Fibroblast of pulmonary artery (primary cell): ENCODE measurements around the gene DGCR6.
A peak's percentile ranks its signal among the peaks of the same experiment; 100 is the strongest.
"Not testable (repeated sequence)": the region's sequence is repeated elsewhere in the genome, so short reads cannot be mapped to it uniquely, and the experiment has no call there.

Experiments used
- DNase-seq: peaks from one replicate; pipeline ENCODE4 v3.0.0-alpha.2; 2010; ENCODE audit warnings: low read depth
- H3K4me3 ChIP-seq: replicated peaks from 2 replicates; pipeline ENCODE4 v1.5.1; 2011; ENCODE audit warnings: low read depth, mild to moderate bottlenecking, control low read depth, low read length, moderate library complexity
- TF ChIP-seq, protein P1 (sequence below): IDR thresholded peaks from 2 replicates; pipeline ENCODE4 v1.5.1; 2011; ENCODE audit warnings: mild to moderate bottlenecking, control low read depth, low read length, inconsistent platforms; ENCODE audit errors: missing control alignments

DGCR6 gene

DNA sequence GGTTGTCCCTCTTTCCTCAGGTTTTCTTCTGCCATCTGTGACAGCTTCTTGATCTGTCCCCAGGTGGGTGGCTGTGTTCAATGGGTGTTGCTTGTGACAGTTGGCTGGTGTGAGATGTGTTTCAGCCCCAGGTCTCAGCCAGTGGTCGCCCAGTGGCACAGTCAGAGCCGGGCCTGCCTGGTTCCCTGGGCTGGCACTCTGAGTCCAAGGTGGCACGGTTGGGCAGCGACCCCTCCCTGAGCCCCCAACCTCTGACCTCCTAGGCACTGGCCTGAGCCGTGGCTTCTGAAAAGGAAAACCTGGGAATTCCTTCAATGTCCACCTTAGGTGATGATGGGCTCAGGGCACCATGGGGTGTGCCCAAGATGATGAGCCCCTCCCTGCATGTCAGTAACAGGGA, 44.0 kb downstream of the DGCR6 start:
- DNase-seq: no peak
- TF ChIP-seq, protein P1, sequence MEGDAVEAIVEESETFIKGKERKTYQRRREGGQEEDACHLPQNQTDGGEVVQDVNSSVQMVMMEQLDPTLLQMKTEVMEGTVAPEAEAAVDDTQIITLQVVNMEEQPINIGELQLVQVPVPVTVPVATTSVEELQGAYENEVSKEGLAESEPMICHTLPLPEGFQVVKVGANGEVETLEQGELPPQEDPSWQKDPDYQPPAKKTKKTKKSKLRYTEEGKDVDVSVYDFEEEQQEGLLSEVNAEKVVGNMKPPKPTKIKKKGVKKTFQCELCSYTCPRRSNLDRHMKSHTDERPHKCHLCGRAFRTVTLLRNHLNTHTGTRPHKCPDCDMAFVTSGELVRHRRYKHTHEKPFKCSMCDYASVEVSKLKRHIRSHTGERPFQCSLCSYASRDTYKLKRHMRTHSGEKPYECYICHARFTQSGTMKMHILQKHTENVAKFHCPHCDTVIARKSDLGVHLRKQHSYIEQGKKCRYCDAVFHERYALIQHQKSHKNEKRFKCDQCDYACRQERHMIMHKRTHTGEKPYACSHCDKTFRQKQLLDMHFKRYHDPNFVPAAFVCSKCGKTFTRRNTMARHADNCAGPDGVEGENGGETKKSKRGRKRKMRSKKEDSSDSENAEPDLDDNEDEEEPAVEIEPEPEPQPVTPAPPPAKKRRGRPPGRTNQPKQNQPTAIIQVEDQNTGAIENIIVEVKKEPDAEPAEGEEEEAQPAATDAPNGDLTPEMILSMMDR: no peak
- no peak overlapping the region for H3K4me3 ChIP-seq

DNA sequence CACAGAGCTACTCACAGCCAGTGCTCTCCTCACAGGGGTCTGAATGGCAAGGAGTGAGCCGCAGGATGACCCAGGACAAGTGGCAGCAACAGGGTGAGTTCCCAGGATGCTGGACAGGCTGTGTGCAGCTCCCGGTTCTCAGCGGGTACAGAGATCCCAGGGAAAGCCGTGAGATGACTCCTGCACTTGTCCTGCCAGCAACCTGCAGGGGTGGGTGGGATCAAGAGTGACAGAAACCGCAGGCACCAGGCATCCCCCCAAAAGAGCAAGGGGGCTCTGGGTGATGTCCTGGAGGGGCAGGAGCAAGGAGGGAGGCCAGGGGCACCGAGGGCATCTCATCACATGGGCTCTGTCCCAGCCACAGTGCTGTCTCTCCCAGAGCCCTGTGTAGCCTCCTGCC, 45.9 kb downstream of the DGCR6 start:
- TF ChIP-seq, protein P1: no peak
- no peak for DNase-seq
- no peak overlapping the region for H3K4me3 ChIP-seq

DNA sequence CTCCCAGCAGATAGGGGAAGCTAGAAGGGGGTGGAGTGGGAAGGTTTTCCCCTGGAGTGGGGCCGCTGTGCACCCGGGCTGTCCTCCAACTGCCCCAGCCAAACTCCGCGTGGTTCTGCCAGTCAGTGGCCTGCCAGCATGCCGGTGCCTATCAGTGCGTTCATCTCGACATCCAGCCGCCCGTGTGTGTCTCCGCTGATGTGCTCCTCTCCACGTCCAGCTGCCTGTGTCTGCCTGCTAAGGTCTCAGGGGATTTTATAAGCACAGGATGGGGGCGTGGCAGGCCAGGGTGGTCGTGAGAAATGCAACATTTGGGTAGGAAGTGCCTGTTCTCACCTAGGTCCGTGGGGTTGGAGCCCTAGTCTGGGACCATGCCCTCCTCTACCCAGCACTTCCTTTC, 47.0 kb downstream of the DGCR6 start:
- H3K4me3 ChIP-seq, DNase-seq: not testable (repeated sequence)

DNA sequence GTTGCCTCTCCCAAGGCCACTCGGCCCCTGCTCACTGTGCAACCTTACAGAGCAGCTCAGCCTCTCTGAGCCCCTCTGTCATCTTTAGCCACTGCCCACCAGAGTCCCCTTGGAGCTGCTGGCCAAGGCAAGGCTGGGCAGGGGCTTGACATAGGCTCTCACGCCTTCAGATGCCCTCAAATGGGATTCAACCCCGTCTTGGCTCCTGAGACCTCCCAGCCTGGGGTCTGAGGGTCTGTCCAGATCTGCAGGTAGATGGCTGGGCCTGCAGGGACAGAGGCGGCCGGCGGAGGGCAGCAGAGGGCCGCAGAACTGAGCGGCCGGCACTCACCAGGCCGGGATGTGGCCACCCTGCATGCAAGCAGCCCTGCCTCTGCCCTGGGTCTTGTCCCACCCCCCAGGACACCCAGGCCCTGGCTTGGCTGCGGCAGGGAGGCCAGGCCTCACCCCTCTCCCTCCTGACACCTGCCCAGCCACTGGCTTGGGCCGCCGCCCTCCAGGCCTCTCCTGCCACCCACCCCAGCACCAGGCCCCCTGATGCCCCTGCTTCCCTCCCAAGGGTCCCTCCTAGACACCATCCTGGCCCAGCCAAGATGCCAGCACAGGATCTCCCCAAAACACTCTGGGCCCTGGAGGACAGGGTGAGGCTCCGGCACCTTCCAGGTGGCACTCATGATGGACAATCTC, 48.3 kb downstream of the DGCR6 start:
- TF ChIP-seq, protein P1: peak; percentile 64
- H3K4me3 ChIP-seq: not testable (repeated sequence)
- DNase-seq: peak; percentile 48

DNA sequence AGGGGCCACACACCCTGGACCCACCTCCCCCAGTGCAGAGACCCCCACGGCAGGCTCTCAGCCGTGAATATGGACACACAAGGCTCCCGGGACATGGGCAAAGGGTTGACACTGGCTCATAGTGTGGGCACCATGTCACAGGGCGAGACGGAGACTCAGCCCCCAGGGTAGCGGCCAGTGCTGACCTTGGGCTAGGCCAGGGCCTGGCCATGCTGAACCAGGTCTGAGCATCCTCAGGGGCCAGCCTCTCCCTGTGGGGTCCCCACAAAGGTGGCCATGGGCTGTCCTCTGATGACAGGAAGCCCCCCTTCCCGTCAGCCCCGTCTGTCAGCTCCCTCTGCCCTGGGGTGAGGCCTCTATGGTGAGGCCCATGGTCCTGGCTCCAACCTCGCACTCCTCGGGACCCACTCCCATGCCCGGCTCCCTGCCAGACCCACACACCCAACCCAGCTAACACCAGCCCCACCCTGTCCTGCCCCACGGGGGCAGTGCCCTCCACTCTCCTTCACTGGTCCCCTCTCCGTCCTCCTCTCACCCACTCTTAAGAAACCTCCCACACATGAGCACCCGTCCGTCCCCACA, 49.0 kb downstream of the DGCR6 start:
- H3K4me3 ChIP-seq: no peak overlapping the region
- no peak for DNase-seq
- TF ChIP-seq, protein P1: no peak

DNA sequence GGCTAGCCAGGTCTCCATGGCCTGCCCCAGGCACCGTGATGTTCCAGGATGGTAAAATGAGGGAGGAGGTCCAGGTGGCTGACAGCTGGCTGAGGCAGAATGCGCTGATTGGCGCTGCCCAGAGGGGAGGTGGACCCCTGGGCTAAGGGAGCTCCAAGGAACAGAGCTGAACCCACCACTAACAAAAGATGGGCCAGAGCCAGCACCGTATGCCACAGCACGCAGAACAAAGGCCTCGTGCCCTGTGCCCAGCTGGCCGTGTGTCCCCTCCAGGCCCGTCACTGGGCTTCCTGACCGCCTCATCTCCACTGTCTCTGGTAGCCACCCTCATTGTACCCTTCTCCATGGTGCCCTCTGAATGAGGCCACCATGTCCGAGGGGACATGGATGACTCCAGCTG, 49.6 kb downstream of the DGCR6 start:
- TF ChIP-seq, protein P1: no peak
- no peak for DNase-seq

DNA sequence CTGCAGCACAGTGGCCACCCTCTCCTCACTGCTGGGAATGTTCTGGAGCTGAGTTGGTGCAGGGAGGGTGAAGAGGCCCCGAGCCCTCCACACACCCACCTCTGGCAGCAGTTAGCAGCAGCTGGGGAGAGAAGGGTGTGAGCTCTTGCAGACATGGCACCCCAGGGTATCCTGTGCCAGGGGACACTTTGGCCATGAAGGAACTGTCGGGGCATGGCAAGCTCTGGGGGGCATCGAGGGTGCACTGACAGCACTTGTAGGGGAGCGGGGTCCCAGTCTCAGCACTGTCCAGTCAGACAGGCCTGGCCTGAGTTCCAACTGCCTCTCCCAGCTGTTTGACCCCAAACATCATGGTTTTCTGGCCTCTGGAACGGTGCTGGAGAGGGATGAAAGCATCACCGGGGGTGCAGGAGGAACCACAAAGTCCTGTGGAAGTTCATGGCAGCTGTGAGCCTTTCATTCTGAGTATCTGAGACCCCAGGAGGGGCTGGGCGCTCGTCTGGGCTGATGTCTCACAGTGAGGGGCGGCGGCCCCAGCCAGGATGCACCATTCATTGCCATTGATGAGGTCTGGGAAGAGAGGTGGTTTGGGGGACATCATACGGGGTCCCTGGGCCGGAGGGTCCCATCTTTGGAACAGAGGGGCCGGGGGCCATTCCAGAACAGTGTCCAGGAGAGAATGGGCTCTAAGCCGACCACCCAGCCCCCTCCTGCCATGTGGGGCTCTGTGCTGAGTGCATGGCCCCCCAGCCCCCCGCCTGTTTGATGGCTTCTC, 50.2 kb downstream of the DGCR6 start:
- DNase-seq, H3K4me3 ChIP-seq: not testable (repeated sequence)

More for the DNA sequence above, 49.6 kb downstream of the DGCR6 start:
- H3K4me3 ChIP-seq: no peak overlapping the region

DNA sequence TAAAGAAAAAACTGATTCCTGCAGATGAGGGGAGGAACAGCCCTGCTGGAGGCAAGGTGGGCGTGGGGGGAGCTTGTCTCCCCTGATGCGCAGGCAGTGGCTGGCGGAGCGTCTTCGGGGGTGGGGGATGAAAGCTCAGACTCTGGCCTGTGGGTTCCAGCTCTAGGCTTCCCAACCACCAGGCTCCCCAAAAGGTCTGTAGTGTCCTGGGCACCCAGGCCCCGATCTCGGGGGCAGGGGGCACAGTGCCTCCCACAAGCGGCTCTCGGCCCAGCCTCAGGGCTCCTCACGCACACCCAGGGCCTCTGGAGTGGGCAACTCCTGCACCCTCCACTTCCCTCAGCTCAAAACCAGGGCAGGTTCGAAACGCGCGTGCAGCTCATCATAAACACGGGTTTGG, 50.8 kb downstream of the DGCR6 start:
- DNase-seq, H3K4me3 ChIP-seq: not testable (repeated sequence)

DNA sequence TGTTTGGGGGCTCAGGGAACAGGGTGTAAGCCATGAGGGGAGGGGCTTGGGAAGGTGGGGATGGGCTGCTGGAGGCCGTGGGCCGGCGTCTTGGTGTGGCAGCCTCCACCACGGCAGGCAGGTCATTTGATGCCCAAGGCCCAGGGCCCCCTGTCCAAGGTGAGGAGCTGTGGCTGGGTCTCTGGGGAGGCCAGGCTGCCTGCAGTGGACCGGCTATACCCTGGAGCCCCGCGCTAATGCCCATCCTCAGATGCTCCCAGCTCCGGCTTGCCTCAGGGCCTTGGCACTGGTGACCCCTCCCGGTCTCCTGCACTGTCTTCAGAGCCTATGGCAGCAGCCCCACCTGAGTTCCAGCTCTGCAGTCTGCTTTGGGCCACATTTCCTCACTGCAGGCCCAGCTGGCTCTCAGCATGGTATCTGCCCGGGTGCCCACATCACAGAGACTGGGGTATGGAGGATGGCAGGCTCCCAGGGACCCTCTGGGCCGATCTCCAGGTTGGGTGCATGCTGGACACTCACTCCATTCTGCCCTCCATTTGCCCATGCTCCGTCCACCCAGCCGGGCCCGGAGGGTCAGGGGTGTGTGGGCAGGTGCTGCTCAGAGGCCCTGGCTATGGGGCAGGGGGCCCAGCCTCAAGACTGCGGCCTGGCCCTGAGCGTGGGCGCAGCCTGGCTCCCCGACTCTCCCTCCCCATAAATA, 51.7 kb downstream of the DGCR6 start:
- not testable (repeated sequence) for DNase-seq, H3K4me3 ChIP-seq

DNA sequence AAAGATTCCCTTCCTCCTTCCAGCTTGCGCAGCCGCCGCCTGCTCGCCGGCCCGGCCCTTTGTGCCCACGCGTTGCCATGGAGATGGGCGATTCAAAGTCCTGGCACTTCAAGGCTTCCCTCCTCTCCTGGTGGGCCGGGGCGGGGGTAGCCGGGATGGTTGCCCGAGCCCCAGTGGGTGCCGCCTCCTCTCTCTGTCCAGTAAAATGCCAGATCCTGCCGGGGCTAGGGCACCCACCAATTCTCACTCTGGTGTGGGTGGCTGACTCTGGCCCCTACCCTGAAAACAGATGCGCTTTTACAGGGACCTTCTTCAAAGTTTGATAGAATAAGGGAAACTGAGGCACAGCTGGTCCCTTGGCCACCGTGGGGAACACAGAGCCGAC, 52.2 kb downstream of the DGCR6 start:
- not testable (repeated sequence) for DNase-seq, H3K4me3 ChIP-seq

DNA sequence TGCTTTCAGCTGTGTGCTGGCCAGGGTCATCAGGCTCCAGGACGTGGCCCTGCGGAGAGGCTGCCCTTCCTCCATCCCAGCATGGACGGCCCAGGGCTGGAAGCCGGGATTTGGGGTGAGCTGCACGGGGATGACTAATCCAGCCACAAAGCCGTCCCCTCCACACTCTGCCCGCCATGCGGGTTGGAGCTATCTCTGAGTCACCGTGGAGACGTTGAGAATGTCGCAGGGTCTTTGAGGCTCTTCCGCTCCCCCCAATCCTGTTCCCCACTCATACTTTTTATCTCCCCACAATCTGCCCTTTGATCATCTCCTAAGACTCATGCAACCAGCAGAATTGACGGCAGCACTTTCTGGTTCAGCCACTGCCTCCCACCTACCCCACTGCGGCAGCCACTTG, 52.6 kb downstream of the DGCR6 start:
- DNase-seq: not testable (repeated sequence)

DNA sequence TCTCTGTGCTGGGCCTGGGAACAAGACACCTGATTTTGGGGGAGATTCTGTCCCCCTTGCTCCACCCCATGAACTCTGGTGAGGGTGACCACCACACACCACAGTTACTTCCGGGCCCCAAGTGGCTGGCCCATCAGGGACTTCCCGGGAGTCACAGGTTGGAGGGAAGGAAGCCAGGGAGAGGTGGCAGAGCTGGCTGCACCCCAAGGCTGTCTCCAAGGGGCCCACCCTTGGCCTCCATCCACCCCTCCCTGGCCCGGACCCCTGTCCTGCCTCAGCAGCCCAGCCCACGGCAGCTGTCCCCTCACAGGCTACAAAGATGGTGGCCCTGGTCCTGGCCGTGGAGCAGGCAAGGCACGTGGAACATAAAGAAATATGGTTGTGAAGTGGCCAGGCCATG, 53.1 kb downstream of the DGCR6 start:
- not testable (repeated sequence) for H3K4me3 ChIP-seq, DNase-seq

More for the DNA sequence above, 52.6 kb downstream of the DGCR6 start:
- H3K4me3 ChIP-seq: not testable (repeated sequence)
